MM.1S (cell line): Measurements from ENCODE around the gene ITCH.

ENCODE experiments used
- DNase-seq: peaks from one replicate; pipeline ENCODE4 v3.0.0-alpha.2; 2015
- H2AFZ ChIP-seq: fragments of 300-600 bp; sonication (generic); 2 replicates; pipeline ENCODE4 v1.6.0; 2016; ENCODE audit warnings: antibody characterized with exemption, low read length
- H3F3A ChIP-seq: fragments of 300-600 bp; sonication (generic); 2 replicates; pipeline ENCODE4 v1.6.1; 2016; ENCODE audit warnings: mild to moderate bottlenecking, antibody characterized with exemption, low read length, moderate library complexity, mixed read lengths; ENCODE audit not compliant: insufficient read depth
- H3K27ac ChIP-seq: fragments of 300-600 bp; sonication (generic); 2 replicates; pipeline ENCODE4 v1.5.1; 2016; ENCODE audit warnings: mild to moderate bottlenecking, low read length
- H3K27me3 ChIP-seq: fragments of 300-600 bp; sonication (generic); replicated peaks from 2 replicates; pipeline ENCODE4 v1.6.0; 2016; ENCODE audit warnings: low read length; ENCODE audit not compliant: insufficient read depth
- H3K36me3 ChIP-seq: fragments of 300-600 bp; sonication (generic); replicated peaks from 2 replicates; pipeline ENCODE4 v1.6.1; 2016; ENCODE audit warnings: mild to moderate bottlenecking, low read length, mixed read lengths; ENCODE audit not compliant: insufficient read depth
- H3K4me1 ChIP-seq: fragments of 300-600 bp; sonication (generic); 2 replicates; pipeline ENCODE4 v1.6.1; 2016; ENCODE audit warnings: low read length, mixed read lengths
- H3K4me2 ChIP-seq: fragments of 300-600 bp; sonication (generic); 2 replicates; pipeline ENCODE4 v1.6.0; 2016; ENCODE audit warnings: low read depth, low read length
- H3K4me3 ChIP-seq: fragments of 300-600 bp; sonication (generic); 2 replicates; pipeline ENCODE4 v1.5.1; 2016; ENCODE audit warnings: low read length, mixed read lengths
- H3K79me2 ChIP-seq: fragments of 300-600 bp; sonication (generic); 2 replicates; pipeline ENCODE4 v1.6.1; 2016; ENCODE audit warnings: mixed run types, low read length, mixed read lengths
- H3K9ac ChIP-seq: fragments of 300-600 bp; sonication (generic); 2 replicates; pipeline ENCODE4 v1.6.1; 2016; ENCODE audit warnings: low read length, mixed read lengths
- H3K9me2 ChIP-seq: fragments of 300-600 bp; sonication (generic); replicated peaks from 2 replicates; pipeline ENCODE4 v1.6.1; 2016; ENCODE audit warnings: mild to moderate bottlenecking, low read length, mixed read lengths; ENCODE audit not compliant: insufficient read depth
- H3K9me3 ChIP-seq: fragments of 300-600 bp; sonication (generic); replicated peaks from 2 replicates; pipeline ENCODE4 v1.6.1; 2016; ENCODE audit warnings: mild to moderate bottlenecking, low read length, mixed read lengths; ENCODE audit not compliant: insufficient read depth
- H4K20me1 ChIP-seq: fragments of 300-600 bp; sonication (generic); 2 replicates; pipeline ENCODE4 v1.6.1; 2016; ENCODE audit warnings: mild to moderate bottlenecking, low read length, moderate library complexity, mixed read lengths; ENCODE audit not compliant: insufficient read depth
- EZH2 ChIP-seq: fragments of 300-600 bp; sonication (generic); optimal IDR thresholded peaks from 2 replicates; pipeline ENCODE3; 2017; ENCODE audit warnings: low read depth, mild to moderate bottlenecking, antibody characterized with exemption, low read length, mixed read lengths
- EZH2phosphoT487 ChIP-seq: fragments of 300-600 bp; sonication (generic); IDR thresholded peaks from 2 replicates; pipeline ENCODE4 v1.6.1; 2018; ENCODE audit warnings: antibody characterized with exemption, low read length
- TF ChIP-seq, protein P1 (sequence below): fragments of 300-600 bp; sonication (generic); IDR thresholded peaks from 2 replicates; pipeline ENCODE4 v1.5.1; 2016; ENCODE audit warnings: antibody characterized with exemption, low read length, mixed read lengths

Gene ITCH

DNA sequence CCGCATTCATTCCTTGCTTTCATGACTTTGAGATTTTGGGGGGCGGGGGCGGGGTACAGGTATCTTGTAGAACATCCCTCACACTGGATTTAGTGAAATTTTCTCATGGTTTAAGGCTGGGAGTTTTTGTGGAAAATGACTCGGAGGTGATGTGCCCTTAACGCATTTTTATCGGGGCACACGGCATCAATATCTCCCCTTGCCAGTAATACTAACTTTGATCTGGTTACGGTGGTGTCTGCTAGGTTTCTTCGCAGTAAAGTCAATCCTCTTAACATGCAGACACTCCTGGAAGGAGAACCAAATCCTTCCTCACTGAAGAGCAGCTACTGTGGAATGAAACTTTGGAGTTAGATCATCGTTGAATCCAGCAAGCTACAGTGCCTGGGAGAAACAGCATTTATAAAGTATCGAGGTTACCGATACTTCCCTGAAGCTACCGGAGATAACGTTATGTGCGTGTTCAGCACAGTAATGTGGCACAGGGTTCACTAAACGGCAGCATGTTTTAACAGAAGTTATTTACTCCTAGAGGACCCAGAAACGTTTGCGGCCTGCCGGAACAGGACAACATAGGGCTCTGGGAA is 151.9 kb downstream of the ITCH start:
- Histone ChIP-seq H3K4me2 (peak overlapping the region; percentile 79), H4K20me1 (no peaks in the 10 kb centered on the region), H3K27me3 (no peaks in the 10 kb centered on the region), H2AFZ (peak overlapping the region; percentile 86), H3K79me2 (peaks cover 38% of the 10 kb centered on the region), H3K9ac (peak overlapping the region; percentile 80), H3K4me3 (peak overlapping the region; percentile 84), H3K27ac (peak overlapping the region; percentile 84), H3K4me1 (peaks cover 11% of the 10 kb centered on the region; the same call in 1 of the 2 replicates), H3F3A (peaks cover 28% of the 10 kb centered on the region), H3K9me3 (no peaks in the 10 kb centered on the region), H3K36me3 (no peaks in the 10 kb centered on the region; the same call in 1 of the 2 replicates), H3K9me2 (no peaks in the 10 kb centered on the region)
- no peak for DNase-seq
- no peak for TF ChIP-seq EZH2phosphoT487
- no peak for TF ChIP-seq EZH2
- TF ChIP-seq, protein P1, sequence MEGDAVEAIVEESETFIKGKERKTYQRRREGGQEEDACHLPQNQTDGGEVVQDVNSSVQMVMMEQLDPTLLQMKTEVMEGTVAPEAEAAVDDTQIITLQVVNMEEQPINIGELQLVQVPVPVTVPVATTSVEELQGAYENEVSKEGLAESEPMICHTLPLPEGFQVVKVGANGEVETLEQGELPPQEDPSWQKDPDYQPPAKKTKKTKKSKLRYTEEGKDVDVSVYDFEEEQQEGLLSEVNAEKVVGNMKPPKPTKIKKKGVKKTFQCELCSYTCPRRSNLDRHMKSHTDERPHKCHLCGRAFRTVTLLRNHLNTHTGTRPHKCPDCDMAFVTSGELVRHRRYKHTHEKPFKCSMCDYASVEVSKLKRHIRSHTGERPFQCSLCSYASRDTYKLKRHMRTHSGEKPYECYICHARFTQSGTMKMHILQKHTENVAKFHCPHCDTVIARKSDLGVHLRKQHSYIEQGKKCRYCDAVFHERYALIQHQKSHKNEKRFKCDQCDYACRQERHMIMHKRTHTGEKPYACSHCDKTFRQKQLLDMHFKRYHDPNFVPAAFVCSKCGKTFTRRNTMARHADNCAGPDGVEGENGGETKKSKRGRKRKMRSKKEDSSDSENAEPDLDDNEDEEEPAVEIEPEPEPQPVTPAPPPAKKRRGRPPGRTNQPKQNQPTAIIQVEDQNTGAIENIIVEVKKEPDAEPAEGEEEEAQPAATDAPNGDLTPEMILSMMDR = no peak

DNA sequence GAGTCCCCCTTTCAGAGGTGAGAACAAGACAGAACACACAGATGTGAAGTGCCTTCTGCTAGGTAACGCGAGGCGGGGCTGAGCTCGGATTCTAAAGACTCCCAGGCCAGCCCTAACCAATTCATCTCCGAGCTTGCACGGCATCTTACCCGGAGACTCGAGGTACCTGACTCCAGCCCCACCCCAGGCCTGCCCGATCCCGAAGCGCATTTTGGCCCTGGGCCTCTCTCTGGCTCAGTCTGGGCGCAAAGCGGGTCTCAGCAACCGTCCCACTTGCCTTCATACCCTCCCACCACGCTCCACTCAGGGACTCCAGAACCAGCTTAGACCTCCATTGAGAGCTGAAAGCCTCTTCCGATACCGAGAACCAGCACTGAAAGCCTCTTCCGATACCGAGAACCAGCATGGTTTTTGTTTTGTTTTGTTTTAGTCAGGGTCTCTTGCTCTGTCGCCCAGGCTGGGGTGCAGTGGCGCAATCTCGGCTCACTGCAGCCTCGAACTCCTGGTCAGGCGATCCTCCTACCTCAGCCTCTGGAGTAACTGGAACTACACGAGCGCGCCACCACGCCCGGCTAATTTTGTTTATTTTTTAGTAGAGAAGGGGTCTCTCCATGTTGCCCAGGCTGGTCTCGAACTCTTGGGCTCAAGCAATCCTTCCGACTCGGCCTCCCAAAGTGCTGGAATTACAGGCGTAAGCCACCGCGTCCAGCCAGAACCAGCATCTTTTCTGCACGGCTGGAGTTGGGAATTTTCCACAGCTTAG is 152.6 kb downstream of the ITCH start:
- peak; percentile 80 for DNase-seq
- H3K79me2 ChIP-seq = peaks cover 45% of the 10 kb centered on the region

DNA sequence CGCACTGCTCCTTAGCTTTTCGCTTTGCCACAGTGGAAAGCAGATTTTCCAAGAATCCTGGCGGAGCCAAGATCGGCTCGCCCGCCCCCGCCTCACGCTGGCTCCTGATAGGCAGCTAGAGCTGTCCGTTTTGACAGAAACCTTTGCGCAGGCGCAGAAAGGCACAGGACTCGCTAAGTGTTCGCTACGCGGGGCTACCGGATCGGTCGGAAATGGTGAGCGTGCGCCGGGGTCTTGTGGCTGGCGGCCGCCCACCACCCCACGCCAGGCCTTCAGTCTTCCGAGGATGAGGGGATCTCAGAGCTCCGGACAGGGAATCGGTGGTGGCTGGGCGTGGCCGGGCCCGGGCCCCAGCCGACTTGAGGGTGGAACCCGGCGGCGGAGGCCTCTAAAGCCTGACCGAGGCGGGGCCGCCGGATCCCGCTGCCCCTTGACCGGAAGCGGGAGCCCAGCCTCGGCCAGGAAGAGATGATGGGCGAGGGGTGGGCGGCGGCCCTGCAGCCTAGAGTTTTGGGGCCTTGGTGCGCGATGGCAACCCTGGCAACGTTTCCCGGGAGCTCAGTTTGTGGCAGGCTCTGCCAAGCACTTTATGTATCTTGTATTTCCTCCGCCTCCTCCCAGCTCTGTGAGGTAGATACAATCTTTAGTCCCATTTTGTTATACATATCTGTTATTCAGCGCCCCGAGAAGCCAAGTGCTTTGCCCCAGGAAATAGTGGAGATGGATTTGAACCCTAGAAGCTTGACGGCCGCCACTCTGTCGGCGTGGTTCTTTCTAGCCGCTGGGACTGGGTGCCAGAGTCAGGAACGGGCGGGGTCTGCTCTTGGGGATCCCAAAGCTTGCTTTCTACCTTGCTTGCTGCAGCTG is 153.4 kb downstream of the ITCH start, which contains the start of gene DYNLRB1:
Gene DYNLRB1 (plus strand): TSS at position 176 of the 867 bp plus-strand sequence. CDS start 37 bp downstream, at position 213.
- Histone ChIP-seq H3K79me2 (peaks cover 53% of the 10 kb centered on the region), H3K9me3 (no peaks in the 10 kb centered on the region), H3K4me1 (peaks cover 11% of the 10 kb centered on the region; the same call in 1 of the 2 replicates), H3K9ac (peak within 1 kb of the TSS; percentile 80), H3K27ac (peak within 1 kb of the TSS; percentile 84), H3K4me3 (peak within 1 kb of the TSS; percentile 84), H2AFZ (peak within 1 kb of the TSS; percentile 86), H3K9me2 (no peaks in the 10 kb centered on the region), H4K20me1 (no peaks in the 10 kb centered on the region), H3K27me3 (no peaks in the 10 kb centered on the region), H3K36me3 (no peaks in the 10 kb centered on the region; the same call in 1 of the 2 replicates), H3K4me2 (peak within 1 kb of the TSS; percentile 79), H3F3A (peaks cover 28% of the 10 kb centered on the region)
- DNase-seq = peak; percentile 97
- TF ChIP-seq EZH2phosphoT487 = no peak
- TF ChIP-seq, protein P1 = no peak
- TF ChIP-seq EZH2 = no peak

More for the DNA sequence above, 152.6 kb downstream of the ITCH start:
- Histone ChIP-seq H2AFZ (peak overlapping the region; percentile 86), H3K27ac (peak overlapping the region; percentile 84), H3K4me2 (peak overlapping the region; percentile 79), H3K36me3 (no peaks in the 10 kb centered on the region; the same call in 1 of the 2 replicates), H3K9ac (peak overlapping the region; percentile 80), H4K20me1 (no peaks in the 10 kb centered on the region), H3K9me2 (no peaks in the 10 kb centered on the region), H3K27me3 (no peaks in the 10 kb centered on the region), H3K4me1 (peaks cover 11% of the 10 kb centered on the region; the same call in 1 of the 2 replicates), H3K9me3 (no peaks in the 10 kb centered on the region), H3K4me3 (peak overlapping the region; percentile 84), H3F3A (peaks cover 28% of the 10 kb centered on the region)
- TF ChIP-seq, protein P1 = no peak
- no peak for TF ChIP-seq EZH2phosphoT487
- TF ChIP-seq EZH2 = no peak
